ENCODE results near the gene ZFPM1. TPM values are rescaled to one million over a fixed set of nuclear protein-coding genes. Genes with fewer than 3 reads are reported as not detected.
"Not testable (repeated sequence)": the region's sequence is repeated elsewhere in the genome, so short reads cannot be mapped to it uniquely, and the experiment has no call there.

Gene ZFPM1
- total RNA-seq, 1 donor from 2014 or later = 5.7 TPM

DNA sequence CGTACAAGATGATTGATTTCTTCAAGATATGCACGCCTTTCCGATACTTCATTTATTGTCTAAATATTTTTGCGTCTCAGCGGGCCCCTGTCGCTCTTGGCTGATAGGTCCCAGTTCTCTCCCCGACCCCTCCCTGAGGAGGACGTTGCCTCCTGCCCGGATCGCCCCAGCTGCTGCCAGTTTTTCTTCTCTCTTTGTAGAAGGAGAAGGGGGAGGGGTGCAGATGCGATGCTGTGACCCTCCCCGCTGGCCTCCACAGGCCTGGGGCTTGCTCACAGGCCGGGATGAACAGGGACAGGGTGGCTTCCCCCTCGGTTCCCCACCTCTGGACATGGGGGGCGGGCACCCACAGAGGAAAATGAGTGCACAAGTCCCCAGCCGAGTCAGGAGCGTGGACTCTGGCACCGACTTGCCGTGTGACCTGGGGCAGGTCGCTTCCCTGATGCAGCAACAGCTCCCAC, 63.6 kb downstream of the ZFPM1 start:
- intact Hi-C loops (cut with micrococcal nuclease) = no loop called here
- H3K27me3 ChIP-seq (ENCODE audit: low read depth) = no peaks in the 10 kb centered on the region
- no peak for DNase-seq
- H3K4me3 ChIP-seq = no peak overlapping the region
- no peak overlapping the region for H3K27ac ChIP-seq (replicated peaks)
- TF ChIP-seq, protein P1, sequence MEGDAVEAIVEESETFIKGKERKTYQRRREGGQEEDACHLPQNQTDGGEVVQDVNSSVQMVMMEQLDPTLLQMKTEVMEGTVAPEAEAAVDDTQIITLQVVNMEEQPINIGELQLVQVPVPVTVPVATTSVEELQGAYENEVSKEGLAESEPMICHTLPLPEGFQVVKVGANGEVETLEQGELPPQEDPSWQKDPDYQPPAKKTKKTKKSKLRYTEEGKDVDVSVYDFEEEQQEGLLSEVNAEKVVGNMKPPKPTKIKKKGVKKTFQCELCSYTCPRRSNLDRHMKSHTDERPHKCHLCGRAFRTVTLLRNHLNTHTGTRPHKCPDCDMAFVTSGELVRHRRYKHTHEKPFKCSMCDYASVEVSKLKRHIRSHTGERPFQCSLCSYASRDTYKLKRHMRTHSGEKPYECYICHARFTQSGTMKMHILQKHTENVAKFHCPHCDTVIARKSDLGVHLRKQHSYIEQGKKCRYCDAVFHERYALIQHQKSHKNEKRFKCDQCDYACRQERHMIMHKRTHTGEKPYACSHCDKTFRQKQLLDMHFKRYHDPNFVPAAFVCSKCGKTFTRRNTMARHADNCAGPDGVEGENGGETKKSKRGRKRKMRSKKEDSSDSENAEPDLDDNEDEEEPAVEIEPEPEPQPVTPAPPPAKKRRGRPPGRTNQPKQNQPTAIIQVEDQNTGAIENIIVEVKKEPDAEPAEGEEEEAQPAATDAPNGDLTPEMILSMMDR (IDR thresholded peaks at IDR 0.05; ENCODE audit: borderline replicate concordance) = no peak
- no peaks in the 10 kb centered on the region for H3K9me3 ChIP-seq (replicated peaks)
- no peaks in the 10 kb centered on the region for H3K4me1 ChIP-seq
- H3K36me3 ChIP-seq = no peaks in the 10 kb centered on the region

GRCh38 chr16:88517208-88517774, 64.2 kb downstream of the ZFPM1 start:
- H3K27me3 ChIP-seq (ENCODE audit: low read depth); intact Hi-C loops (cut with micrococcal nuclease): not testable (repeated sequence)

DNA sequence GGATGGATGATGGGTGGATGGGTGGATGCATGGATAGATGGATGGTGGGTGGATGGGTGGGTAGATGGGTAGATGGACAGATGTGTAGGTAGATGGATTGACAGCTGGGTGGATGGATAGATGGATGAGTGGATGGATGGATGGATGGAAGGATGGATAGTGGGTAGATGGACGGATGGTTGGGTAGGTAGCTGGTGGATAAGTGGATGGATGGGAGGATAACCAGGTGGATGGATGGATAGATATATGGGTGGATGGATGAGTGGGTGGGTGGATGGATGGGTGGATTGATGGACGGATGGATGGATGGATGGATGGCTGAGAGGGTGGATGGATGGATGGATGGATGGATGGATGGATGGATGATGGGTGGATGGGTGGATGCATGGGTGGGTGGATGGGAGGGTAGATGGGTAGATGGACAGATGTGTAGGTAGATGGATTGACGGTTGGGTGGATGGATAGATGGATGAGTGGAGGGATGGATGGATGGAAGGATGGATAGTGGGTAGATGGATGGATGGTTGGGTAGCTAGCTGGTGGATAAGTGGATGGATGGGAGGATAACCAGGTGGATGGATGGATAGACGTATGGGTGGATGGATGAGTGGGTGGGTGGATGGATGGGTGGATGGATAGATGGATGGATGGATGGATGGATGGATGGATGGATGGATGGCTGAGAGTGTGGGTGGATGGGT, 65.5 kb downstream of the ZFPM1 start:
- intact Hi-C loops (cut with micrococcal nuclease); H3K4me1 ChIP-seq; H3K27me3 ChIP-seq (ENCODE audit: low read depth); DNase-seq; H3K9me3 ChIP-seq (replicated peaks); H3K27ac ChIP-seq (replicated peaks); H3K36me3 ChIP-seq; H3K4me3 ChIP-seq: not testable (repeated sequence)

More at GRCh38 chr16:88517208-88517774, 64.2 kb downstream of the ZFPM1 start:
- H3K27ac ChIP-seq (replicated peaks); H3K36me3 ChIP-seq; H3K9me3 ChIP-seq (replicated peaks); H3K4me3 ChIP-seq; DNase-seq; H3K4me1 ChIP-seq: not testable (repeated sequence)

GRCh38 chr16:88519240-88519639, 66.2 kb downstream of the ZFPM1 start:
- Histone ChIP-seq H3K4me1 (no peaks in the 10 kb centered on the region), H3K27ac (replicated peaks) (no peak overlapping the region), H3K27me3 (ENCODE audit: low read depth) (no peaks in the 10 kb centered on the region), H3K36me3 (no peaks in the 10 kb centered on the region), H3K9me3 (replicated peaks) (no peaks in the 10 kb centered on the region), H3K4me3 (no peak overlapping the region)
- intact Hi-C loops (cut with micrococcal nuclease) = no loop called here
- DNase-seq = no peak
- TF ChIP-seq, protein P1 (IDR thresholded peaks at IDR 0.05; ENCODE audit: borderline replicate concordance) = no peak

GRCh38 chr16:88519938-88520653, 67.0 kb downstream of the ZFPM1 start:
- intact Hi-C loops (cut with micrococcal nuclease) = no loop called here
- no peaks in the 10 kb centered on the region for H3K27me3 ChIP-seq (ENCODE audit: low read depth)

GRCh38 chr16:88521674-88522073, 68.6 kb downstream of the ZFPM1 start:
- H3K36me3 ChIP-seq = no peaks in the 10 kb centered on the region
- no peak overlapping the region for H3K27ac ChIP-seq (replicated peaks)
- H3K4me3 ChIP-seq = no peak overlapping the region
- H3K27me3 ChIP-seq (ENCODE audit: low read depth) = no peaks in the 10 kb centered on the region
- peaks cover 17% of the 10 kb centered on the region for H3K4me1 ChIP-seq
- no peak for DNase-seq
- TF ChIP-seq, protein P1 (IDR thresholded peaks at IDR 0.05; ENCODE audit: borderline replicate concordance) = no peak
- no peaks in the 10 kb centered on the region for H3K9me3 ChIP-seq (replicated peaks)
- intact Hi-C loops (cut with micrococcal nuclease) = no loop called here

More at GRCh38 chr16:88519938-88520653, 67.0 kb downstream of the ZFPM1 start:
- Histone ChIP-seq H3K9me3 (replicated peaks) (no peaks in the 10 kb centered on the region), H3K36me3 (no peaks in the 10 kb centered on the region), H3K4me1 (peaks cover 4% of the 10 kb centered on the region), H3K27ac (replicated peaks) (no peak overlapping the region), H3K4me3 (no peak overlapping the region)
- DNase-seq = no peak
- TF ChIP-seq, protein P1 (IDR thresholded peaks at IDR 0.05; ENCODE audit: borderline replicate concordance) = no peak
